Prostate gland (tissue), 2 donors: Measurements from ENCODE around the gene VAMP2.

Source experiments
- POLR2A ChIP-seq: fragments of 450-650 bp; IDR thresholded peaks from one replicate; pipeline ENCODE4 v1.6.1; 2016; ENCODE audit warnings: antibody characterized with exemption, mild to moderate bottlenecking
- POLR2AphosphoS5 ChIP-seq: sonication (generic); formaldehyde crosslinking; IDR thresholded peaks from one replicate; pipeline ENCODE4 v1.6.1; 2017; ENCODE audit warnings: antibody characterized with exemption
- TF ChIP-seq, protein P1 (sequence below), 4 experiments: fragments of 200-600 bp in 2 of 4; fragments of 450-650 bp in 2 of 4; sonication (generic) in 2 of 4; IDR thresholded peaks; 1 replicate in 3 of 4; 2 replicates in 1 of 4; pipeline ENCODE4 v1.5.1; 2016 to 2019; ENCODE audit warnings: antibody characterized with exemption in 4 of 4, mild to moderate bottlenecking in 2 of 4, moderate library complexity in 2 of 4

GRCh38 chr17:8160224-8160577 is 2.5 kb downstream of the VAMP2 start:
- TF ChIP-seq POLR2A (no peak), POLR2AphosphoS5 (no peak)
- TF ChIP-seq, protein P1, sequence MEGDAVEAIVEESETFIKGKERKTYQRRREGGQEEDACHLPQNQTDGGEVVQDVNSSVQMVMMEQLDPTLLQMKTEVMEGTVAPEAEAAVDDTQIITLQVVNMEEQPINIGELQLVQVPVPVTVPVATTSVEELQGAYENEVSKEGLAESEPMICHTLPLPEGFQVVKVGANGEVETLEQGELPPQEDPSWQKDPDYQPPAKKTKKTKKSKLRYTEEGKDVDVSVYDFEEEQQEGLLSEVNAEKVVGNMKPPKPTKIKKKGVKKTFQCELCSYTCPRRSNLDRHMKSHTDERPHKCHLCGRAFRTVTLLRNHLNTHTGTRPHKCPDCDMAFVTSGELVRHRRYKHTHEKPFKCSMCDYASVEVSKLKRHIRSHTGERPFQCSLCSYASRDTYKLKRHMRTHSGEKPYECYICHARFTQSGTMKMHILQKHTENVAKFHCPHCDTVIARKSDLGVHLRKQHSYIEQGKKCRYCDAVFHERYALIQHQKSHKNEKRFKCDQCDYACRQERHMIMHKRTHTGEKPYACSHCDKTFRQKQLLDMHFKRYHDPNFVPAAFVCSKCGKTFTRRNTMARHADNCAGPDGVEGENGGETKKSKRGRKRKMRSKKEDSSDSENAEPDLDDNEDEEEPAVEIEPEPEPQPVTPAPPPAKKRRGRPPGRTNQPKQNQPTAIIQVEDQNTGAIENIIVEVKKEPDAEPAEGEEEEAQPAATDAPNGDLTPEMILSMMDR (IDR thresholded peaks at IDR 0.05) = no peak
